ENCODE measurements around the gene CHD1.

- no peak for TF ChIP-seq CTCF (IDR thresholded peaks at IDR 0.05)
- no peak for TF ChIP-seq POLR2A (IDR thresholded peaks at IDR 0.05)
These were observed 82.9 kb downstream of the CHD1 start for GRCh38 chr5:98845878-98846277.

Data from body of pancreas (tissue), 4 donors.